ENCODE measurements around the gene SHC3.

DNA sequence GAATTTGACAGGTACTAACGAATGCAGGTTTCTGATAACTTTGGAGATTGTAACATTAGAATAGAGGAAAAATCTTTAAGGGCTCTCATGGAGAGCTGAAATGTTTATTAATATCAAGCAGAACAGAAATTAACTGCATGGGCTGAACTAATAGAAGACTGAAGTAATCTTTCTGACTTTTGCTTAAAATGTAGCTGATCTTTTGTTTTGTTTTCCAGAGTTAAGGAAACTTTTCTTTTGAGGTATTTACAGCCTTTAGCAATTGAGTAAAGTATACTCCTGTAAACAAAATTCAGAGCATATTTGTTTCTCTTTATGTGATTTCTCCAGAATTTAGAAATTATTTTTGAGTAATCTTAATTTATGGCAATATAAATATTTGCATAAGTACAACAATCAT lies 43.9 kb downstream of the SHC3 start:
- TF ChIP-seq, protein P1, sequence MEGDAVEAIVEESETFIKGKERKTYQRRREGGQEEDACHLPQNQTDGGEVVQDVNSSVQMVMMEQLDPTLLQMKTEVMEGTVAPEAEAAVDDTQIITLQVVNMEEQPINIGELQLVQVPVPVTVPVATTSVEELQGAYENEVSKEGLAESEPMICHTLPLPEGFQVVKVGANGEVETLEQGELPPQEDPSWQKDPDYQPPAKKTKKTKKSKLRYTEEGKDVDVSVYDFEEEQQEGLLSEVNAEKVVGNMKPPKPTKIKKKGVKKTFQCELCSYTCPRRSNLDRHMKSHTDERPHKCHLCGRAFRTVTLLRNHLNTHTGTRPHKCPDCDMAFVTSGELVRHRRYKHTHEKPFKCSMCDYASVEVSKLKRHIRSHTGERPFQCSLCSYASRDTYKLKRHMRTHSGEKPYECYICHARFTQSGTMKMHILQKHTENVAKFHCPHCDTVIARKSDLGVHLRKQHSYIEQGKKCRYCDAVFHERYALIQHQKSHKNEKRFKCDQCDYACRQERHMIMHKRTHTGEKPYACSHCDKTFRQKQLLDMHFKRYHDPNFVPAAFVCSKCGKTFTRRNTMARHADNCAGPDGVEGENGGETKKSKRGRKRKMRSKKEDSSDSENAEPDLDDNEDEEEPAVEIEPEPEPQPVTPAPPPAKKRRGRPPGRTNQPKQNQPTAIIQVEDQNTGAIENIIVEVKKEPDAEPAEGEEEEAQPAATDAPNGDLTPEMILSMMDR (conservative IDR thresholded peaks at IDR 0.05; ENCODE audit: low read length), result no peak
- TF ChIP-seq EZH2phosphoT487 (IDR thresholded peaks at IDR 0.05; ENCODE audit: borderline replicate concordance, low read depth, low read length), result no peak
